ENCODE data around the gene FOXC2. TPM values are rescaled to one million over a fixed set of nuclear protein-coding genes. Genes with fewer than 3 reads are reported as not detected.

FOXC2 gene
- total and polyA plus RNA-seq, 10 of the 15 experiments (the other 5 are each of a cell fraction or from before 2014, with no cell fraction given): not detected

- TF ChIP-seq, protein P1, sequence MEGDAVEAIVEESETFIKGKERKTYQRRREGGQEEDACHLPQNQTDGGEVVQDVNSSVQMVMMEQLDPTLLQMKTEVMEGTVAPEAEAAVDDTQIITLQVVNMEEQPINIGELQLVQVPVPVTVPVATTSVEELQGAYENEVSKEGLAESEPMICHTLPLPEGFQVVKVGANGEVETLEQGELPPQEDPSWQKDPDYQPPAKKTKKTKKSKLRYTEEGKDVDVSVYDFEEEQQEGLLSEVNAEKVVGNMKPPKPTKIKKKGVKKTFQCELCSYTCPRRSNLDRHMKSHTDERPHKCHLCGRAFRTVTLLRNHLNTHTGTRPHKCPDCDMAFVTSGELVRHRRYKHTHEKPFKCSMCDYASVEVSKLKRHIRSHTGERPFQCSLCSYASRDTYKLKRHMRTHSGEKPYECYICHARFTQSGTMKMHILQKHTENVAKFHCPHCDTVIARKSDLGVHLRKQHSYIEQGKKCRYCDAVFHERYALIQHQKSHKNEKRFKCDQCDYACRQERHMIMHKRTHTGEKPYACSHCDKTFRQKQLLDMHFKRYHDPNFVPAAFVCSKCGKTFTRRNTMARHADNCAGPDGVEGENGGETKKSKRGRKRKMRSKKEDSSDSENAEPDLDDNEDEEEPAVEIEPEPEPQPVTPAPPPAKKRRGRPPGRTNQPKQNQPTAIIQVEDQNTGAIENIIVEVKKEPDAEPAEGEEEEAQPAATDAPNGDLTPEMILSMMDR (IDR thresholded peaks at IDR 0.05 in 2 of 3, conservative IDR thresholded peaks at IDR 0.05 in 1 of 3; ENCODE audit: control insufficient read depth in 2 of 3, extremely low read depth in 1 of 3, insufficient read depth in 1 of 3, low read depth in 3 of 3, low read length in 3 of 3): no peak
- no peak for TF ChIP-seq SKIL (IDR thresholded peaks at IDR 0.05; ENCODE audit: low read depth, poor library complexity, severe bottlenecking)
- no peak for TF ChIP-seq PBX3 (IDR thresholded peaks at IDR 0.05; ENCODE audit: insufficient replicate concordance, low read depth, low read length)
- no peak for TF ChIP-seq SMAD1 (IDR thresholded peaks at IDR 0.05; ENCODE audit: low read depth, partially characterized antibody)
- no peak for TF ChIP-seq MEF2B (IDR thresholded peaks at IDR 0.05; ENCODE audit: partially characterized antibody, poor library complexity, severe bottlenecking)
- no peak for TF ChIP-seq ZBED1 (IDR thresholded peaks at IDR 0.05; ENCODE audit: borderline replicate concordance)
- no peak for TF ChIP-seq POLR2AphosphoS5 (IDR thresholded peaks at IDR 0.05; ENCODE audit: low read length)
- no peak for TF ChIP-seq CHD1 (IDR thresholded peaks at IDR 0.05; ENCODE audit: low read depth, low read length)
- no peak for TF ChIP-seq KAT2A (conservative IDR thresholded peaks at IDR 0.05; ENCODE audit: control insufficient read depth, low read depth, low read length)
- no peak for TF ChIP-seq HDAC2 (IDR thresholded peaks at IDR 0.05)
- no peak for TF ChIP-seq SRF (IDR thresholded peaks at IDR 0.05; ENCODE audit: low read depth in 2 of 2, low read length in 2 of 2)
- TF ChIP-seq NFIC (IDR thresholded peaks at IDR 0.05; ENCODE audit: low read depth, low read length): no peak
These were observed 16.3 kb upstream of the FOXC2 start (continued) for GRCh38 chr16:86550281-86550680.
